Hematopoietic multipotent progenitor cell treated with erythropoietin and hydrocortisone succinate and interleukin-3 and kit ligand, for 8 days (in vitro differentiated cells): ENCODE data around the gene CALN1.
"Not testable (repeated sequence)": the region's sequence is repeated elsewhere in the genome, so short reads cannot be mapped to it uniquely, and the experiment has no call there.

Experiments used
- DNase-seq: peaks from one replicate; pipeline ENCODE4 v3.0.0-alpha.2; 2015

The CALN1 gene

DNA sequence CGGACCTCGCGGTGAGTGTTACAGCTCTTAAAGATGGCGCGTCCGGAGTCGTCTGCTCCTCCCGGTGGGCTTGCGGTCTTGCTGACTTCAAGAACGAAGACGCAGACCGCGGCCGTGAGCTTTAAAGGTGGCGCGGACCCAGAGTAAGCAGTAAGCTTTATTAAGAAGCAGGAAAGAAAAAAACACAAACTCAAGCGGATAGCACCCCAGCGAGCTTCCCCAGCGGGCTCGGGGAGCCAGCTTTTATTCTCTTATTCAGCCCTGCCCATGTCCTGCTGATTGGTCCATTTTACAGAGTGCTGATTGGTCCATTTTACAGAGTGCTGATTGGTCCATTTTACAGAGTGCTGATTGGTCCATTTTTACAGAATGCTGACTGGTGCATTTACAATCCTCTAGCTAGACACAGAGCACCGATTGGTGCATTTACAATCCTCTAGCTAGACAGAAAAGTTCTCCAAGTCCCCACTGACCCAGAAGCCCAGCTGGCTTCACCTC is at the start of gene CALN1:
CALN1 (minus strand) TSS at position 218 of the 498 bp plus-strand sequence.
- not testable (repeated sequence) for DNase-seq

DNA sequence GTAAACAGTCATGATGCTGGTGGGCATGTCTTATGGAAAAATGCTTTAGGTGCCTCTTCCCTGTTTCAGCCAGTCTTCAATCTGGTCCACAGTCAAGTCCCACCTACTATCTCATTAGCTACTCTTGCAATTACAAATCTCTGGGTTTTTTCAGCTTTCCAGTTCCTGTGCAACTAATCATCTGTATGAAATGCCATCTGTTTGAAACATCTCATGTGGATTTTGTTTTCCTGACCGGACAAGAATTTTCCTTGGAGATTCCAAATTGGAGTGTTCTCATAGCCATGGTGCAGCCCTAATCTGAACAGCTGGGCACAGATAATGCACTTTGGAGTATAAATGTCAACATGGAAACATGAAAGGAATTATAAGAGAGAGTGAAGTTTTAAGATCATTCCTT is 41.3 kb upstream of the CALN1 start:
- no peak for DNase-seq

DNA sequence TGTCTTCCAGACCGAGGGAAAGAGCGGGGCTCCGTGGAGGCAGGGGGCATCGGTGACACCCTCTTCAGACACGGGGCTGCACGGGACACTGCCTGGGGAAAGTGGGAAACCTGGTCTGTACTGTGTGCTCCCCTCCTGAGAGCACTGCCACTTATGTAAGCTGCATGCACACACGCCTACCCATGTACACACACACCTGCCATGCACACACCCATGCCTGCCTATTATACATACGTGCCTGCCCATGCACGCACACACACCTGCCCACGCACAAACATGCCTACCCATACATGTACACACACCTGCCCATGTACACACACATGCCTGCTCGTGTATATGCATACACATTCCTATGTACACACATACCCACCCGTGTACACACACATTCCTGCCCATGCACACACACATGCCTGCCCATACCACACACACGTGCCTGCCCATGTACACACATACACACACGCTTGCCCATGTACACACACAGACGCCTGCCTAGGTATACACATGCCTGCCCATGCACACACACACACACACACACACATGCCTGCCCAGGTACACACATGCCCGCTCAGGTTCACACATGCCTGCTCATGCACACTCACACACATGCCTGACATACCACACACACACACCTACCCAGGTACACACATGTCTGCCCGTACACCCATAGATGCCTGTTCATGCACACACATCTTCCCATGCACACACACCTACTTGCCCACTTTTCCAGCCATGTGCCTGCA is 35.5 kb upstream of the CALN1 start:
- no peak for DNase-seq

DNA sequence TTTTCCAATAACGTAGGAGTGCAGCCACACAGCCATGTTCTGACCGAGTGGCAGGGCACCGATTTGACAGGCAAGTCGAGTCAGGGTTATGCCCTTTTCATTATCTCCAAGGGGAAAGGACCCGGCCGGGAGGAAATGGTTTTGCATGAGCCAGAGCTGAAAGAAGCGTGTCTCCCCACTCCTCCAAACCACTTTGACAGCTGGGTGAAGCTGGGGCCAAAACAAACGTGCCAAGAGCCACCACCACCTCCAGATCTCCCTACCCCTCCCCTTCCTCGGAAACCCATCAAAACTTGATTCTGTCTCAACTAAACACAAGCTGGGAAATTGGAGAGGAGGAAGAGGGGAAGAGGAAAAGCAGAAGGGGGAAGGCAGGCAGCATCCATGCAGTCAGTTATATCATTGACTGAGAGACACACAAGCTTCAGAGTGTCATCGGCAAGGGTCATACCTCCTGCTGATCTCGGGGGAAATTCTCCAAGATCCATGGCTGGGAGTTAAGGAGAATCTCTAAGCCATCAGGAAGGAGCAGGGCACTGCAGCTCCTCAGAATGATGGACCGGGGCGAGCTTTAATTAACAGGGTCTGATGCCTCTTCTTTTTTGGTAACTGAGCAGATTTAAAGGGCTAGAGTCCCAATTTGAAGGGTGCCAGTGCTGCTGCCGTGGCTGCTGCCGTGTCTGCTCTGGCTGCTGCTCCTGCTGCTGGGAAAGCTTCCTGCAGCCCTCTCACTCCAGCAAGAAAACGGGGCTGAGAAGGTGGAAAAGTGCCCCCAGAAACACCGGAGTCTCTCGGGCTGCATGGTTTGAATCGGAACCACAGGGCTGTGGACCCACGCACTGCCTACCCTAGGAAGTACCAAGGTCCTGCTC is 34.7 kb upstream of the CALN1 start:
- DNase-seq, result no peak

DNA sequence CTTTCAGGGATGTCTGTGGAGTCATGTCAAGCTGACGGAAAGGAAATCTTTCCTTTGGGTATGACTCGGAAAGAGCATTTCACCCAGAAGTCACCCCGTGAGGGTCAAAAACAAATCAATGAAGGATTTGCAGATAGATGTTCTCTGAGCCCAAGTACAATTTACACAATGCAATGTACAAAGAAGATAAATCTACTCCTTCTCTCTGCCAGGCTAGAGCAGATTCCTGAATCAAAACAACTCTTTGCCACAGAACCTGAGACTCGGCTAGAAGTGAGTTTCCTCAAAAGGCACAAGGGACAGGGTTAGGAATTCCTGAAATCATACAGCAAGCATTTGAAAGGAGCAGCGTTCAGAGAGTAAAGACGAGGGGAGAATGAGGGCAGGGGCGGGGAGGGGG is 34.0 kb upstream of the CALN1 start:
- DNase-seq, result no peak

GRCh38 chr7:72445580-72445979 is 33.4 kb upstream of the CALN1 start:
- DNase-seq, result no peak

- no peak for DNase-seq
Measured at GRCh38 chr7:72445075-72445474, 32.9 kb upstream of the CALN1 start.

DNA sequence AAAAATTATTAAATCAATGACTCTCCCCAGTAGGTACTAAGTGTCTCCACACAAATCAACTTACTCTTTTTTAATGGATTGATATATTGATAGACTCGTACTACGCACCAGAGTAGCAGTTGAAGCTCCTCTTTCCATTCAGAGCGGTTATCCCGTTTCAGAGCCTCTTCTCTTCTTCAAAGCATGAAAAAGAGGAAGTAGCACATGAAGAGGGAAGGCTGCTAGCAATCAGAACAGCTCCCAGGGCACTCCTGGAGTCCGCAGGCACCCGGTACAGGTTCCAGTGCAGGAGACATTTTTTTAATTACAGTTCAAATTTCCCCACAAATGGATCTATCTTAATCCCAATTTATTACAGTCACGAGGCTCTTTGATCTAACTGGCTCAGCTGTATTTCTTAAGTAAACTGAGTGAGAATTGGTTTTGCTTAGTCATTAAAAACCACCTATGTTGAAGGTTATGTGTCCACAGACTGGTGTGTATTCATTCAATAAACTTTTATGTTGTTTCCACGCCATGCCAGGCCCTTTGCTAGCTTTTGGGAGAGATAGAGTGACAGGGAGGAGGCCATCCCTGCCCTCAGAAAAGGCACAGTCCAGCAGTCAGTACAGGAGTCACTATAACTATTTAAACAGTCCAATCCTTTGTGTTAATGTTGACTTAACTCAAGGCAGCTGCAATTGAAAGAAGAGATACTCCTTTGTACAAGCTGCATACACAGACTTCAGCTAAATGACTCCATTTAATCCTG is 32.1 kb upstream of the CALN1 start:
- peak; percentile 2 for DNase-seq

- no peak for DNase-seq
Measured at GRCh38 chr7:72441791-72442190, 29.7 kb upstream of the CALN1 start.

GRCh38 chr7:72438491-72438890 is 26.4 kb upstream of the CALN1 start:
- DNase-seq, result no peak

GRCh38 chr7:72437610-72438009 is 25.5 kb upstream of the CALN1 start:
- DNase-seq, result no peak

DNA sequence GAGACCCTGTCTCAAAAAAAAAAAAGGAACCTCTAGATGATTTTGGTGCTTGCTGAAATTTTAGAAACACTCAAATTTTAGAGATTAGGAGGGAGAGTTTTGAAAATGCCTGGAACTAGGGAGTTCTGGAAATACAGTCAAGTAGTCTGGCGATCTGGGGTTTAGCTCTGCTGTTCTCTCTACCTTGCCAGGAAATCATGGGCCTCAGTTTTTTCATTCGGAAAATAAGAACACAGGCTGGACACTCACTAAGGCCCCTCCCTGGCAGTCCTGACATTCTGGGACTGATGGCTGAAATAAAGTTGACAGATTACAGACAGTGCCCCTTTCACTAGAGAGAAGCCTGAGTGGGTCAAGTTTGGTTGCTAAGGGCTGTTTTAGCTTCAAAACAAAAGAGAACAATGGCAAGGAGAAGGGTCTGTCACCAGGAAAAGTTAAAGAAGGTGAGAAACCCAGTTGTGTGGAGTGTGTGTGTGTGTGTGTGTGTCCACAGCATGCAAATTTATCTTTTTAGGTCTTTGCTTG is 25.0 kb upstream of the CALN1 start:
- no peak for DNase-seq

GRCh38 chr7:72435925-72436480 is 23.9 kb upstream of the CALN1 start:
- peak; percentile 38 for DNase-seq

DNA sequence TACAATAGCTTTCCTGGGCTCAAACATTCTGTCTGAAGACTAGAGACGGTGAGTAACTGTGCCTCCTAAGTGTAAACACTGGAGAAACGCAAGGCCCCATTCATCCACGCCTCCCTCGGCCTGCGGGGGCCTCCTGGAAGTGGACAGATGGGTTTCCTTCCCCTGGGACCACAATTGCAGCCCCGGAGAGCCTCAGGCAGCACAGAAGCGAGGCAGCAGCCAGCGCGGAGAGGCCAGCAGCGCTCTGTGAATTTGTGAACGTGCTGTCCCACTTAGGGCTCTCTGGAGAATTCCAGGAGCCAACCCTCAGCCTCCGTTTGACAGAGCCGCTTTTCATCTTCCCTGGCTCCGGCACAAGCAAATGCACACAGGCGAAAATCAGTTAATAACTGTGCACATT is 23.2 kb upstream of the CALN1 start:
- DNase-seq, result no peak

DNA sequence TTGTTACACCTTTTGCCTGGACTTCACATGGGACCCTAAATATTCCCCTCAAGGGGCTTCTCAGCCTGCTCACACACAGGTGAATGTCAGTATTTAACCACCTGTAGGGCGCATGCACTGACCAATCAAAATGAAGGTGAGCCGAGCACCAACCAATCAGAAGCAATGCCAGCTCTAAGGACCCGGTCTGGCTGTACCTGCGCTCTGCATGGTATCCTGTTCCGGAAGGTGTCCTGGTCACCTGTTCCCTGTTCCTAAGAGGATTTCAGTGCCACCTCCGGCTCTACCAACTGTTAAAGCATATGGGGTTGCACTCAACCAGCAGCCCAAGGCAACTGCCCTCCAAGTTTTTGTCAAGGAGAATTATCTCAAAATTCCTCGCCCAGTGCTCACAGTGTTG is 18.4 kb upstream of the CALN1 start:
- DNase-seq, result no peak

DNA sequence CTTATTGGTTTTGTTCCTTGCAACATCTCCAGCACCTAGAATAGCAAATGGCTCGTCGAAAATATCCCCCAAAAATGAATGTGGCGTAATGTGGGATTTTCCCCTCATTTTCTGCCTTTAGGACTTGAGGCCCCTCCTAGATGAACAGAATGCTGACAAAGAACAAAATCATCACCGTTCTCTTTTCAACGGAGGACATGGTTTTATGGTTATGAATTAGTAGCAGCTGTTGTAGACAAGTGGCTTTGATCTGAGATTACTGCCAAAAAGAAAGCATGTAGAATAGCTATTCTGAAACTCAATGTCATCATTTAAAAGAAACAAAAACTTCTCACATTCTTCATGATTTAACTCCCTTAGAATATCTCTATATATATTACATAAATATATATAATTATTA is 17.2 kb upstream of the CALN1 start:
- no peak for DNase-seq

DNA sequence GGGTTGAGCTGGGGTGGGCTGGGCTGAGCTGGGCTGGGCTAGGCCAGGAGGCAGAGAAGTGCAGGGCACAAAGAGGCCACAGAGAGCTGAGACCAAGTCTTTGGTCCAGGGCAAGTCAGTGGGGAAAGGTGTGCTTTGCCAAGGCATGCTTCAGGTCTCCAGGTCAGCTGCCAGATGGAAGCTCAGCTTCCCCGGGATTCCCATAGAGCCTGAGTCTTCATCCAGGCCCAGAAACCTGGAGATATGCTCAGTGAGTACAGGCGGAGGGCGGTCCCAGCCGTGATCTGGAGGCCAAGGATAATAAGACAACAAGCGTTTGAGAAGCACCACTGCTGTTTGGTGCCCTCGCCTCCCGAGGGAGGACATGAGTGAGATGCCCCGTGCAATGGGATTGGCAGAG is 4.7 kb upstream of the CALN1 start:
- DNase-seq, result no peak

DNA sequence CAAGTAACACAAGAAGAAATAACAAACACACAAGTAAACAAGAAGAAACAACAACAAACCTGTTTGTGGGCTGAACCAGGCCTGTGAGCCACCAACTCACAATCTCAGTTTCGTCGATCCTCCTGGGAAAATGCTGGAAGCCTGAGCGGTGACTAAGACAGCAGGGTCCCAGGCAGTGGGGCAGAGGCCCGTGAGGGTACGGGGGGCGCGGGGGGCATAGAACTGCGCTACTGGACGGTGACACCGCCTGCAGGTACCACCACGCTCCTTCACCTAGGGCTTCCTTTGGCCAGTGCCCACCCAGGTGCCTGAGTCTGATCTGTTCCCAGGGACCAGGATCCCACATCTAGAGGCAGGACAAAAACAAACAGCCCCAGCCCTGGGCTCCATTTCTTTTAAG is 3.4 kb upstream of the CALN1 start:
- DNase-seq, result no peak

DNA sequence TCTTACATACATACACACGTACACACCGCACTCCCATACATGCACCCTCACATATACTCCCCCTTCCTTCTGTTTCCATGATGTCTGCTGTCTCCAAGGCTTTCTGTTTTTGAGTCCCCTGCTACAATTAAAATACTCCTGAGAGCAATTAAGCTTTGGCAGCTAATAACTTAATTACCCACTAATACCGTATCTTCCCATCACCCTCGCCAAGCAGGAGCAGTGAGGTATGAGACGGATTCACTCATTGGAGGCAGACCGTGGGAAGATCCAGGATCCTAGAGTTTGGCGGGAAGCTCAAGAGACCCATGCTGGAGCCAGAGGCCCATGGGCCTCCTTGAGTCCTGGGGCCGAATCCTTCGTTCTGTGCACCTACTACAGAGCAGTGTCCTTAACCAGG is 1.7 kb upstream of the CALN1 start:
- no peak for DNase-seq

GRCh38 chr7:72413290-72413689 is 1.2 kb upstream of the CALN1 start:
- DNase-seq, result no peak

GRCh38 chr7:72411419-72411818 is 719 bp downstream of the CALN1 start:
- no peak for DNase-seq

DNA sequence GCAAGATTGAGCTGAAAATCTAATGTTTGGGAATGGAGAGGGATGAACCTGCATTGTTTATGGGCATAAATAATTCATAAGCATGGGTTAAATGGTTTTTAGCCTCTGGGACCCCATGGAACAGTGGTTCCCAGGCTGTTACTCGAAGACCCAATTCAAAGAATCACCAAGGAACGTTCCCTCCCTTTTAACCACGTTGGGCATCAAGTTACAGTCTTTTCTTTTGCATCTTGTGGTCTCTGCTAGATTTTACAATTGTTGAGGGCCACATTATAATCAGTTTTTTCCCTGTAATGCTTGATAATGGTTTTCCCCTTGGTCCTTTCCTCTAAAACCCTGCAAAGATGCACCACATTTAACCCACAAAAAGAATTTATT is 2.5 kb downstream of the CALN1 start:
- DNase-seq, result no peak
